ENCODE results near the gene PPP4C. TPM values are rescaled to one million over a fixed set of nuclear protein-coding genes. Genes with fewer than 3 reads are reported as not detected.

PPP4C gene
- total RNA-seq, 1 experiment from 2014 or later: 93.2 TPM

GRCh38 chr16:30096105-30096861, 20.5 kb downstream of the PPP4C start, which contains the start of gene YPEL3:
Gene YPEL3, minus strand, starts transcription at chr16:30096213. Its CDS starts 731 bp downstream, at chr16:30095482.
- no peak for TF ChIP-seq CTCF (IDR thresholded peaks at IDR 0.05; ENCODE audit: unreplicated experiment)
- ChIA-PET CTCF (interaction anchor here (0.6 to 0.7 kb wide), 2 partner anchors 8 to 76 kb away, joined by 3 read pairs; no protein-coding TSS in a partner anchor), POLR2A (interaction anchor here (0.6 to 1.8 kb wide), 9 partner anchors 12 to 54 kb away, joined by 3 to 12 read pairs (median 4); partner anchors contain the start of genes ALDOA and MAPK3)
- H3K27me3 Mint-ChIP-seq (ENCODE audit: insufficient read depth, unreplicated experiment): no peaks in the 10 kb centered on the region
- H3K36me3 Mint-ChIP-seq (ENCODE audit: insufficient read depth, unreplicated experiment): peaks cover 12% of the 10 kb centered on the region
- H3K9me3 Mint-ChIP-seq (ENCODE audit: unreplicated experiment): no peaks in the 10 kb centered on the region
- peak within 1 kb of the TSS; percentile 91 for H3K27ac Mint-ChIP-seq (ENCODE audit: low read depth, unreplicated experiment)
- DNase-seq (ENCODE audit: unreplicated experiment): peak; percentile 85
- intact Hi-C loops (cut with micrococcal nuclease): loop anchor here (10.0 kb wide), 1 partner anchor 309 kb away; the partner anchor contains the start of gene ZNF771
- H3K4me1 Mint-ChIP-seq (ENCODE audit: insufficient read depth, unreplicated experiment): peaks cover 30% of the 10 kb centered on the region
- BruUV-seq (replicated peaks): TSS peak; percentile 86
- peak within 1 kb of the TSS; percentile 75 for H3K4me3 Mint-ChIP-seq (ENCODE audit: unreplicated experiment)

GRCh38 chr16:30096862-30097563, 21.2 kb downstream of the PPP4C start:
- intact Hi-C loops (cut with micrococcal nuclease): loop anchor here (10.0 kb wide), 1 partner anchor 308 kb away; the partner anchor contains the start of gene ZNF771
- Mint-ChIP-seq H3K9me3 (ENCODE audit: unreplicated experiment) (no peaks in the 10 kb centered on the region), H3K4me1 (ENCODE audit: insufficient read depth, unreplicated experiment) (peaks cover 25% of the 10 kb centered on the region), H3K27ac (ENCODE audit: low read depth, unreplicated experiment) (peak overlapping the region; percentile 91), H3K4me3 (ENCODE audit: unreplicated experiment) (peak overlapping the region; percentile 66), H3K36me3 (ENCODE audit: insufficient read depth, unreplicated experiment) (peaks cover 12% of the 10 kb centered on the region), H3K27me3 (ENCODE audit: insufficient read depth, unreplicated experiment) (no peaks in the 10 kb centered on the region)
- CTCF ChIA-PET: no interaction called here
- no TSS peak for BruUV-seq (replicated peaks)
- DNase-seq (ENCODE audit: unreplicated experiment): no peak
- POLR2A ChIA-PET: interaction anchor here (1.3 to 1.8 kb wide), 4 partner anchors 20 to 55 kb away, joined by 4 to 12 read pairs (median 6); partner anchors contain the start of gene ALDOA
- no peak for TF ChIP-seq CTCF (IDR thresholded peaks at IDR 0.05; ENCODE audit: unreplicated experiment)

GRCh38 chr16:30104090-30104489, 28.3 kb downstream of the PPP4C start:
- no peak for TF ChIP-seq CTCF (IDR thresholded peaks at IDR 0.05; ENCODE audit: unreplicated experiment)
- no peak for DNase-seq (ENCODE audit: unreplicated experiment)
- POLR2A ChIA-PET: no interaction called here
- peaks cover 6% of the 10 kb centered on the region for H3K4me1 Mint-ChIP-seq (ENCODE audit: insufficient read depth, unreplicated experiment)
- H3K27me3 Mint-ChIP-seq (ENCODE audit: insufficient read depth, unreplicated experiment): no peaks in the 10 kb centered on the region
- H3K27ac Mint-ChIP-seq (ENCODE audit: low read depth, unreplicated experiment): no peak overlapping the region
- intact Hi-C loops (cut with micrococcal nuclease): no loop called here
- no peaks in the 10 kb centered on the region for H3K36me3 Mint-ChIP-seq (ENCODE audit: insufficient read depth, unreplicated experiment)
- BruUV-seq (replicated peaks): no TSS peak
- H3K4me3 Mint-ChIP-seq (ENCODE audit: unreplicated experiment): no peak overlapping the region
- CTCF ChIA-PET: interaction anchor here (2.8 kb wide), 2 partner anchors 9 to 12 kb away, joined by 14 to 16 read pairs; partner anchors contain the start of genes GDPD3 and TBX6
- no peaks in the 10 kb centered on the region for H3K9me3 Mint-ChIP-seq (ENCODE audit: unreplicated experiment)

- no TSS peak for BruUV-seq (replicated peaks)
- Mint-ChIP-seq H3K4me3 (ENCODE audit: unreplicated experiment) (no peak overlapping the region), H3K4me1 (ENCODE audit: insufficient read depth, unreplicated experiment) (peaks cover 6% of the 10 kb centered on the region), H3K36me3 (ENCODE audit: insufficient read depth, unreplicated experiment) (no peaks in the 10 kb centered on the region), H3K9me3 (ENCODE audit: unreplicated experiment) (no peaks in the 10 kb centered on the region), H3K27me3 (ENCODE audit: insufficient read depth, unreplicated experiment) (no peaks in the 10 kb centered on the region), H3K27ac (ENCODE audit: low read depth, unreplicated experiment) (no peak overlapping the region)
- ChIA-PET CTCF (interaction anchor here (0.6 to 2.8 kb wide), 3 partner anchors 8 to 12 kb away, joined by 3 to 16 read pairs (median 14); partner anchors contain the start of genes GDPD3 and TBX6), POLR2A (interaction anchor here (1.3 kb wide), 1 partner anchor 19 kb away, joined by 3 read pairs; the partner anchor contains the start of gene MAPK3)
- no peak for TF ChIP-seq CTCF (IDR thresholded peaks at IDR 0.05; ENCODE audit: unreplicated experiment)
- intact Hi-C loops (cut with micrococcal nuclease): no loop called here
- DNase-seq (ENCODE audit: unreplicated experiment): no peak
Measured at GRCh38 chr16:30104492-30104891, 28.7 kb downstream of the PPP4C start.

Measured in MCF 10A (cell line).